SH-SY5Y (cell line): ENCODE data around the gene REC114.

Experiments used
- GATA2 ChIP-seq: IDR thresholded peaks from 2 replicates; pipeline ENCODE4 v1.6.1; 2011; ENCODE audit warnings: mild to moderate bottlenecking, low read depth, low read length
- GATA3 ChIP-seq: IDR thresholded peaks from 2 replicates; pipeline ENCODE4 v1.6.1; 2011; ENCODE audit warnings: low read depth, mild to moderate bottlenecking, low read length, moderate library complexity

DNA sequence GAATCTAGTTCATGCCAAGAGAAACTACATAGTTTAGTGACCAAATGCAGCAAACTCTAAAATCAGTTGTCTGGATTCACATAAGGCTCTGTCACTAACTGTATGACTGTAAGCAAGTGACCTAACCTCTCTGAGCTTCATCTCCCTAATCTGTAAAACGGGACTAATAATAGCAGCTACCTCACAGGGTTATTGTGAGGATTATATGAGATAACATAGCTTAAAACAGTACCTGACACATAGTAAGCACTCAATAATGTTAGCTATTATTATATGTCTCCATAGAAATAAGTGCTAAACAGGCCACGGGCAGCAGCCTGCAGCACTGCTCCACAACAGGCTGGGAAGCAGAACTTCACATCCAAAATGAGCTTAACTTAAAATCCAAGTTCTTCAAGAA, 160.0 kb downstream of the REC114 start:
- TF ChIP-seq GATA2 (no peak), GATA3 (no peak)
